GM23338 (cell line): ENCODE data around the gene TLR9. TPM values are rescaled to one million over a fixed set of nuclear protein-coding genes. Genes with fewer than 3 reads are reported as not detected.

Experiments
- ATAC-seq: fragments of 200-7000 bp; cut with Tn5 transposase; 3 replicates; pipeline ENCODE4 v1.9.1; 2020
- DNase-seq: peaks from one replicate; pipeline ENCODE4 v3.0.0-alpha.2; 2015; ENCODE audit warnings: low spot score
- H2AFZ ChIP-seq: fragments of 200-600 bp; sonication (generic); 2 replicates; pipeline ENCODE4 v1.8.0; 2016; ENCODE audit warnings: antibody characterized with exemption, mild to moderate bottlenecking, moderate library complexity
- H3F3A ChIP-seq: fragments of 200-600 bp; sonication (generic); replicated peaks from 2 replicates; pipeline ENCODE4 v1.8.0; 2017; ENCODE audit warnings: antibody characterized with exemption, mixed run types, low read depth
- H3K27ac ChIP-seq: fragments of 200-600 bp; sonication (generic); 2 replicates; pipeline ENCODE4 v1.6.1; 2016; ENCODE audit warnings: low read depth
- H3K27me3 ChIP-seq: fragments of 200-600 bp; sonication (generic); 2 replicates; pipeline ENCODE4 v1.8.0; 2016; ENCODE audit warnings: mild to moderate bottlenecking, mixed run types, moderate library complexity; ENCODE audit not compliant: insufficient read depth
- H3K36me3 ChIP-seq: fragments of 200-600 bp; sonication (generic); 2 replicates; pipeline ENCODE4 v1.8.0; 2016; ENCODE audit warnings: mild to moderate bottlenecking; ENCODE audit not compliant: insufficient read depth
- H3K4me1 ChIP-seq: fragments of 200-600 bp; sonication (generic); 2 replicates; pipeline ENCODE4 v1.8.0; 2016; ENCODE audit warnings: mild to moderate bottlenecking, moderate library complexity; ENCODE audit not compliant: insufficient read depth
- H3K4me2 ChIP-seq: fragments of 200-600 bp; sonication (generic); 2 replicates; pipeline ENCODE4 v1.7.1; 2017; ENCODE audit warnings: mixed run types
- H3K4me3 ChIP-seq: fragments of 200-600 bp; sonication (generic); 2 replicates; pipeline ENCODE4 v1.6.1; 2016; ENCODE audit warnings: mixed run types
- H3K79me2 ChIP-seq: fragments of 200-600 bp; sonication (generic); replicated peaks from 2 replicates; pipeline ENCODE4 v1.8.0; 2017; ENCODE audit warnings: mild to moderate bottlenecking; ENCODE audit not compliant: insufficient read depth
- H3K9me2 ChIP-seq: fragments of 200-600 bp; sonication (generic); 2 replicates; pipeline ENCODE4 v1.8.0; 2017; ENCODE audit not compliant: insufficient read depth
- H4K20me1 ChIP-seq: fragments of 200-600 bp; sonication (generic); replicated peaks from 2 replicates; pipeline ENCODE4 v1.8.0; 2017; ENCODE audit warnings: mild to moderate bottlenecking; ENCODE audit not compliant: insufficient read depth
- H3K27ac Mint-ChIP-seq: 2 replicates; pipeline ENCODE4 v1.8.0; 2020; ENCODE audit warnings: inconsistent platforms, mild to moderate bottlenecking, moderate library complexity, mixed read lengths
- H3K27me3 Mint-ChIP-seq: 3 replicates; pipeline ENCODE4 v1.8.0; 2022; ENCODE audit warnings: low read depth, mild to moderate bottlenecking, moderate library complexity, mixed read lengths, inconsistent platforms; ENCODE audit not compliant: insufficient read depth, poor library complexity
- H3K36me3 Mint-ChIP-seq: 3 replicates; pipeline ENCODE4 v1.8.0; 2021; ENCODE audit warnings: low read depth, mild to moderate bottlenecking, inconsistent platforms, moderate library complexity, mixed read lengths
- H3K4me1 Mint-ChIP-seq: 3 replicates; pipeline ENCODE4 v1.8.0; 2020; ENCODE audit warnings: mild to moderate bottlenecking, inconsistent platforms, mixed read lengths
- H3K4me3 Mint-ChIP-seq: 3 replicates; pipeline ENCODE4 v1.8.0; 2021; ENCODE audit warnings: moderate library complexity, mild to moderate bottlenecking, inconsistent platforms, mixed read lengths
- H3K9me3 Mint-ChIP-seq: 3 replicates; pipeline ENCODE4 v1.8.0; 2020; ENCODE audit warnings: moderate library complexity, mild to moderate bottlenecking, inconsistent platforms, mixed read lengths
- CREB1 ChIP-seq: fragments of 250-450 bp; sonication (Bioruptor Pico); IDR thresholded peaks from 2 replicates; pipeline ENCODE4 v1.5.0; 2020; ENCODE audit warnings: low read depth, mild to moderate bottlenecking, moderate library complexity
- EZH2 ChIP-seq: fragments of 200-600 bp; sonication (generic); IDR thresholded peaks from one replicate; pipeline ENCODE4 v1.8.0; 2017; ENCODE audit warnings: antibody characterized with exemption, mild to moderate bottlenecking, low read depth; ENCODE audit not compliant: unreplicated experiment
- EZH2phosphoT487 ChIP-seq: fragments of 200-600 bp; sonication (generic); IDR thresholded peaks from one replicate; pipeline ENCODE4 v1.8.1; 2018; ENCODE audit warnings: antibody characterized with exemption; ENCODE audit not compliant: unreplicated experiment
- NANOG ChIP-seq: IDR thresholded peaks from 2 replicates; pipeline ENCODE4 v1.6.1; 2016; ENCODE audit warnings: antibody characterized with exemption, borderline replicate concordance
- POLR2AphosphoS5 ChIP-seq: IDR thresholded peaks from 2 replicates; pipeline ENCODE4 v1.6.1; 2016; ENCODE audit warnings: antibody characterized with exemption, low read depth
- STAT1 ChIP-seq: IDR thresholded peaks from one replicate; pipeline ENCODE4 v1.6.1; 2016; ENCODE audit warnings: antibody characterized with exemption; ENCODE audit not compliant: unreplicated experiment
- ZNF114 ChIP-seq: fragments of 250-450 bp; sonication (Bioruptor Pico); IDR thresholded peaks from 2 replicates; pipeline ENCODE4 v1.5.0; 2020; ENCODE audit warnings: mild to moderate bottlenecking, moderate library complexity
- ZNF331 ChIP-seq: fragments of 250-450 bp; sonication (Bioruptor Pico); IDR thresholded peaks from 2 replicates; pipeline ENCODE4 v1.5.0; 2020; ENCODE audit warnings: low read depth, mild to moderate bottlenecking, moderate library complexity
- polyA plus RNA-seq: library from polyadenylated mRNA; unstranded; fragments of >200 nt; fragmentation: Nextera tagmentation; extraction: Ambion mirVana; gene quantifications from 2 replicates; pipeline ENCODE4 v1.2.1, GENCODE V29; 2016
- total RNA-seq: library from RNA; depleted of rRNA; stranded (reverse); fragments of >200 nt; shearing (Covaris generic); gene quantifications from 2 replicates; pipeline ENCODE4 v1.2.3, GENCODE V29; 2014
- TF ChIP-seq, protein P1 (sequence below): IDR thresholded peaks from one replicate; pipeline ENCODE4 v1.6.1; 2018; ENCODE audit warnings: antibody characterized with exemption; ENCODE audit not compliant: unreplicated experiment
- TF ChIP-seq, protein P2 (sequence below), 2 experiments: fragments of 200-600 bp in 1 of 2; sonication (generic) in 1 of 2; conservative IDR thresholded peaks; 2 replicates each; pipeline versions ENCODE4 v1.5.1 to v1.6.1; 2016 to 2017; ENCODE audit warnings: antibody characterized with exemption in 2 of 2, low read depth in 2 of 2, mild to moderate bottlenecking in 2 of 2, moderate library complexity in 1 of 2

Gene TLR9
- total and polyA plus RNA-seq, 2 experiments from 2014 or later, result not detected

DNA sequence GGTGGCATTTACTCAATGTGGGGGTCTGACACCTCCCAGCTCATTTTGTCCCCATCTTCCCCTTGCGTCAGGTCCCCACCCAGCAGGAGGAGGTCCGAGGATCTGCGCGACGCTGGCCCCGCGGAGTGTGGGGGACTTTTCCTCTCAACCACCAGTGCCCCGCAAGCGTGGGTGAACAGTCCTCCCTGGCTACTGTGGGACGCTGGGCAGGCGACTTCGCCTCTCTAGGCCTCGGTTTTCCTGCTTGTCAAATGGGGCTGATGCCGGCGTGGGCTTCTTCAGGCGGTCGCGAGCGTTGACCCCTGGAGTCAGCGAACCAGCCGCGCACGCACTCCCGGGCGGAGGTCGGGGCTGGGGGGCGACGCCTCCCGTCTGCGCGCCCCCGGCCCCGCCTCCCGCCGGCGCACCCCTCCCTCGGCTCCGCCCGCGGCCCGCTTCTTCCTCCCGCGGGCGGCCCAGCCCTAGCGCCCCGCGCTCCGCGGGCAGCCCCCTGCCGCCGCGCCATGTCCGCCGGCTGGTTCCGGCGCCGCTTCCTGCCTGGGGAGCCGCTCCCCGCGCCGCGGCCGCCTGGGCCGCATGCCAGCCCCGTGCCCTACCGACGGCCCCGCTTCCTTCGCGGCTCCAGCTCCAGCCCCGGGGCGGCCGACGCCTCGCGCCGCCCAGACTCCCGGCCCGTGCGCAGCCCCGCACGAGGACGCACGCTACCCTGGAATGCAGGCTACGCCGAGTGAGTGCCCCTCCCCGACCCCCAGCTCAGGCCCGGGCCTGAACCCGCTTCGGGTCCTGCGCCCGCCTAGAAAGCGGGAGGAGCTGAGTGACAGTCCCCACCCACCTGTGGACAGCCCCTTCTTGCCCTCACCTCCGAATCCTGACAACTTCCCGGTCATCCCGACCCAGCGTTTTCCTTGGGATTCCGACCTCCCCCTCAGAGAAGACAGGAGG lies 20.1 kb upstream of the TLR9 start, which contains the start of gene PPM1M:
TSS of gene PPM1M (plus strand) at position 438 of the 942 bp plus-strand sequence. CDS start at position 504, 66 bp downstream.
- H3K27ac Mint-ChIP-seq, result no peak within 1 kb of the TSS
- Histone ChIP-seq H4K20me1 (no peaks in the 10 kb centered on the region; the same call in 1 of the 2 replicates), H3K4me1 (peaks cover 11% of the 10 kb centered on the region; the same call in 1 of the 2 replicates), H3K9me2 (no peaks in the 10 kb centered on the region), H3K27me3 (peaks cover 44% of the 10 kb centered on the region), H3F3A (0 out of 2 replicates have a peak, but pooled peaks cover 3% of the 10 kb centered on the region), H2AFZ (peak within 1 kb of the TSS; percentile 92), H3K79me2 (no peaks in the 10 kb centered on the region), H3K36me3 (no peaks in the 10 kb centered on the region), H3K27ac (no peak within 1 kb of the TSS), H3K4me2 (peak within 1 kb of the TSS; percentile 90), H3K4me3 (peak within 1 kb of the TSS; percentile 74)
- peaks cover 11% of the 10 kb centered on the region for H3K4me1 Mint-ChIP-seq
- H3K4me3 Mint-ChIP-seq, result peak within 1 kb of the TSS; percentile 70
- H3K9me3 Mint-ChIP-seq, result peaks cover 6% of the 10 kb centered on the region; the same call in 2 of the 3 replicates
- H3K36me3 Mint-ChIP-seq, result peaks cover 5% of the 10 kb centered on the region; the same call in 2 of the 3 replicates
- peak; percentile 83 for DNase-seq
- H3K27me3 Mint-ChIP-seq, result peaks cover 52% of the 10 kb centered on the region
- ATAC-seq, result peak; percentile 83
- peak; percentile 56 for TF ChIP-seq EZH2
- TF ChIP-seq POLR2AphosphoS5, result no peak
- no peak for TF ChIP-seq STAT1
- TF ChIP-seq, protein P1, sequence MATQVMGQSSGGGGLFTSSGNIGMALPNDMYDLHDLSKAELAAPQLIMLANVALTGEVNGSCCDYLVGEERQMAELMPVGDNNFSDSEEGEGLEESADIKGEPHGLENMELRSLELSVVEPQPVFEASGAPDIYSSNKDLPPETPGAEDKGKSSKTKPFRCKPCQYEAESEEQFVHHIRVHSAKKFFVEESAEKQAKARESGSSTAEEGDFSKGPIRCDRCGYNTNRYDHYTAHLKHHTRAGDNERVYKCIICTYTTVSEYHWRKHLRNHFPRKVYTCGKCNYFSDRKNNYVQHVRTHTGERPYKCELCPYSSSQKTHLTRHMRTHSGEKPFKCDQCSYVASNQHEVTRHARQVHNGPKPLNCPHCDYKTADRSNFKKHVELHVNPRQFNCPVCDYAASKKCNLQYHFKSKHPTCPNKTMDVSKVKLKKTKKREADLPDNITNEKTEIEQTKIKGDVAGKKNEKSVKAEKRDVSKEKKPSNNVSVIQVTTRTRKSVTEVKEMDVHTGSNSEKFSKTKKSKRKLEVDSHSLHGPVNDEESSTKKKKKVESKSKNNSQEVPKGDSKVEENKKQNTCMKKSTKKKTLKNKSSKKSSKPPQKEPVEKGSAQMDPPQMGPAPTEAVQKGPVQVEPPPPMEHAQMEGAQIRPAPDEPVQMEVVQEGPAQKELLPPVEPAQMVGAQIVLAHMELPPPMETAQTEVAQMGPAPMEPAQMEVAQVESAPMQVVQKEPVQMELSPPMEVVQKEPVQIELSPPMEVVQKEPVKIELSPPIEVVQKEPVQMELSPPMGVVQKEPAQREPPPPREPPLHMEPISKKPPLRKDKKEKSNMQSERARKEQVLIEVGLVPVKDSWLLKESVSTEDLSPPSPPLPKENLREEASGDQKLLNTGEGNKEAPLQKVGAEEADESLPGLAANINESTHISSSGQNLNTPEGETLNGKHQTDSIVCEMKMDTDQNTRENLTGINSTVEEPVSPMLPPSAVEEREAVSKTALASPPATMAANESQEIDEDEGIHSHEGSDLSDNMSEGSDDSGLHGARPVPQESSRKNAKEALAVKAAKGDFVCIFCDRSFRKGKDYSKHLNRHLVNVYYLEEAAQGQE, result no peak
- TF ChIP-seq ZNF114 (CRISPR knock-in tag), result no peak

DNA sequence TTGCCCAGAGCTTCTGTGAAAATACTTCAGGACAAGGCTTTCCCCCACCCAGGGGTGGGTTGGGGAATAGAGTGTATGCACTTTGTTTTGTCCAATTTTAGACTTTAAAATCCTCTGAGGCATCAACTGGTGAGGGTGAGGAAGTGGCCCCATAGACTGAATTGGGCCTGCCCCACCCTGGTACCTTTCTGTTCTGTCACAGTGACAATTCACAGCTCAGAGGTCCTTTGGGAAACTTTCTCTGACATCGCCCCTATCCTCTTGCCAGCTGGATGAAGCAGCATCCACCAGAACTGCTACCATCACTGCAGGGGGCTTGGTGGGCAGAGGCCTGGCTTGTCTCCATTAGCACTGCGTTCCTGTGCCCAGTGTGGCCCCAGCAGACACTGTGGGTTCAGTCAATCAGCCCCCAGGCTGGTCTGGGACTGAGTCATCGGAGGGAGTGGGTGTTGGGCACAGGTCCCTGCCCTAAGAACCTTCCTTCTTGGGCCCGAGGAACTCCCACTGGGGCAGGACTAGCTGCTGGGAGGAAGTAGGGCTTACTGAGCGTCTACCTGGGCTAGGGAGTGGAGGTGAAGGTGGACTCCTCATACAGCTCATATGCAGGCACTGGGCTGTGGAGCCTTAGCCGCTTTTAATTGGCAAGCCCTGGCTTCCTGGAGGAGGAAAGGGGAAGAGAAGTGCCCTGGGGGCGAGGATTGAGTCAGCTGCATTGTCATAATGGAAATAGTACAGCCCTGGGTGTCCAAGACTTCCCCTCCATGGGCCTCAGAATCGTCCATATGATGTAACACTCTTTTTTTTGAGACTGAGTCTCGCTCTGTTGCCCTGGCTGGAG lies 18.6 kb upstream of the TLR9 start:
- Histone ChIP-seq H3K4me2 (no peak overlapping the region), H3K27me3 (peaks cover 44% of the 10 kb centered on the region), H3F3A (peaks cover 8% of the 10 kb centered on the region; the same call in 1 of the 2 replicates), H3K9me2 (no peaks in the 10 kb centered on the region), H3K79me2 (peaks cover 4% of the 10 kb centered on the region; the same call in 1 of the 2 replicates), H4K20me1 (no peaks in the 10 kb centered on the region; the same call in 1 of the 2 replicates), H3K4me3 (no peak overlapping the region), H3K36me3 (no peaks in the 10 kb centered on the region), H3K4me1 (peaks cover 21% of the 10 kb centered on the region), H3K27ac (no peak overlapping the region), H2AFZ (no peak overlapping the region)
- no peak for DNase-seq
- no peak for ATAC-seq
- Mint-ChIP-seq H3K9me3 (peaks cover 6% of the 10 kb centered on the region; the same call in 2 of the 3 replicates), H3K36me3 (peaks cover 12% of the 10 kb centered on the region; the same call in 2 of the 3 replicates), H3K4me1 (peaks cover 22% of the 10 kb centered on the region), H3K27ac (no peak overlapping the region), H3K4me3 (0 out of 3 replicates have a peak overlapping the region, but pooled peaks have one; percentile 65), H3K27me3 (peaks cover 55% of the 10 kb centered on the region)
- TF ChIP-seq STAT1 (no peak), NANOG (no peak), CREB1 (no peak), ZNF331 (CRISPR knock-in tag) (no peak), EZH2phosphoT487 (no peak)
- TF ChIP-seq, protein P1, result no peak
- TF ChIP-seq, protein P2, sequence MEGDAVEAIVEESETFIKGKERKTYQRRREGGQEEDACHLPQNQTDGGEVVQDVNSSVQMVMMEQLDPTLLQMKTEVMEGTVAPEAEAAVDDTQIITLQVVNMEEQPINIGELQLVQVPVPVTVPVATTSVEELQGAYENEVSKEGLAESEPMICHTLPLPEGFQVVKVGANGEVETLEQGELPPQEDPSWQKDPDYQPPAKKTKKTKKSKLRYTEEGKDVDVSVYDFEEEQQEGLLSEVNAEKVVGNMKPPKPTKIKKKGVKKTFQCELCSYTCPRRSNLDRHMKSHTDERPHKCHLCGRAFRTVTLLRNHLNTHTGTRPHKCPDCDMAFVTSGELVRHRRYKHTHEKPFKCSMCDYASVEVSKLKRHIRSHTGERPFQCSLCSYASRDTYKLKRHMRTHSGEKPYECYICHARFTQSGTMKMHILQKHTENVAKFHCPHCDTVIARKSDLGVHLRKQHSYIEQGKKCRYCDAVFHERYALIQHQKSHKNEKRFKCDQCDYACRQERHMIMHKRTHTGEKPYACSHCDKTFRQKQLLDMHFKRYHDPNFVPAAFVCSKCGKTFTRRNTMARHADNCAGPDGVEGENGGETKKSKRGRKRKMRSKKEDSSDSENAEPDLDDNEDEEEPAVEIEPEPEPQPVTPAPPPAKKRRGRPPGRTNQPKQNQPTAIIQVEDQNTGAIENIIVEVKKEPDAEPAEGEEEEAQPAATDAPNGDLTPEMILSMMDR (conservative IDR thresholded peaks at IDR 0.05; ENCODE audit: low read depth in 2 of 2), result no peak
